ENCODE results near the gene NMT1.

The NMT1 gene

GRCh38 chr17:45060797-45061605 is at the start of gene NMT1:
Gene NMT1, plus strand, starts transcription at chr17:45061317. Its CDS starts 13 bp downstream, at chr17:45061330.
- peak; percentile 99 for DNase-seq

- no peak for DNase-seq
Observed at GRCh38 chr17:45011767-45012166, 49.4 kb upstream of the NMT1 start.

GRCh38 chr17:45013021-45013997 is 47.8 kb upstream of the NMT1 start:
- no peak for DNase-seq

- DNase-seq = no peak
Observed at GRCh38 chr17:45016237-45016636, 44.9 kb upstream of the NMT1 start.

- DNase-seq = no peak
Observed at GRCh38 chr17:45016823-45017222, 44.3 kb upstream of the NMT1 start.

GRCh38 chr17:45018514-45018847 is 42.6 kb upstream of the NMT1 start:
- no peak for DNase-seq

GRCh38 chr17:45018848-45019711 is 42.0 kb upstream of the NMT1 start:
- peak; percentile 34 for DNase-seq

- DNase-seq = no peak
Observed at GRCh38 chr17:45020354-45021138, 40.6 kb upstream of the NMT1 start.

GRCh38 chr17:45021607-45022287 is 39.4 kb upstream of the NMT1 start:
- peak; percentile 69 for DNase-seq

GRCh38 chr17:45022288-45022648 is 38.8 kb upstream of the NMT1 start:
- DNase-seq = no peak

- no peak for DNase-seq
Observed at GRCh38 chr17:45022655-45023339, 38.3 kb upstream of the NMT1 start.

GRCh38 chr17:45029096-45029495 is 32.0 kb upstream of the NMT1 start:
- DNase-seq = no peak

- DNase-seq = no peak
Observed at GRCh38 chr17:45029758-45030423, 31.2 kb upstream of the NMT1 start.

- DNase-seq = no peak
Observed at GRCh38 chr17:45030733-45031132, 30.4 kb upstream of the NMT1 start.

- no peak for DNase-seq
Observed at GRCh38 chr17:45031231-45032173, 29.6 kb upstream of the NMT1 start.

GRCh38 chr17:45032174-45032541 is 29.0 kb upstream of the NMT1 start:
- no peak for DNase-seq

- no peak for DNase-seq
Observed at GRCh38 chr17:45034599-45034998, 26.5 kb upstream of the NMT1 start.

- DNase-seq = no peak
Observed at GRCh38 chr17:45035848-45036247, 25.3 kb upstream of the NMT1 start.

- no peak for DNase-seq
Observed at GRCh38 chr17:45036691-45037090, 24.4 kb upstream of the NMT1 start.

Measured in activated CD4-positive, alpha-beta T cell treated with anti-CD3 and anti-CD28 coated beads, Interleukin-2, amount 50 U/mL, for 16 hours (primary cell).